Measurements from ENCODE around the gene SORCS2.

Gene SORCS2

DNA sequence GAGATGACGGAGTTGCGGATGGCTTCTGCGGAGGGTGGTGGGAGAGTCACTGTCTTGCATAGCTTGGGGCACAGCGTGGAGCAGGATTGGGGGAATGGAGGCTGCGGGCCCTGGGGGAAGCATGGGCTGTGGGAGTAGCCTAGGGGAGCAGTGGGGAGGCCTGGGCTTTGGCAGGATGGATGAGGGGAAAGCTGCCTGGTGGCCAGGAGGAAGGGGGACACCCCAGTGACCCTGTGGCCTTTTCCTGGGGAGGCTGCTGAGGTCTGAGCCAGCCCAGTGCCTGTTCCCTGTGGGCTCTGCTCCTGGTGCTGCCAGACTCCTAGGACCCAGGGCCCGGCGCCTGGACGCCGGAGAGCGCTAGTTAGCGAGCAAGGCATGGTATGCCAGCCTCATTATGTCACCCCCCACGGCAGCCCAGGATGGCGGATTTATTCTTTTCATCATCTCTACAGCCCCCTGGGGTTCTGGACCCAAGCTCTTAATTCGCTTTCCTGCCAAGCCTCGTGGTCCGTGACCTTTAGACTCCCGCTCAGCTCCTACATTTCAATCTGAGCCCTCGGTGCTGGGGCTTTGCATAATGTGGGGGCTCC lies 39.8 kb downstream of the SORCS2 start:
- Histone ChIP-seq H3K4ac (ENCODE audit: low read depth, low read length) (no peak overlapping the region), H3K79me1 (ENCODE audit: low read length) (no peaks in the 10 kb centered on the region), H4K91ac (ENCODE audit: low read depth, low read length) (no peak overlapping the region), H3K4me1 (ENCODE audit: control insufficient read depth in 1 of 2, insufficient read depth in 2 of 2, low read length in 2 of 2) (no peaks in the 10 kb centered on the region), H3K9me3 (ENCODE audit: insufficient read depth, low read depth, low read length) (peaks cover 3% of the 10 kb centered on the region), H2AK5ac (ENCODE audit: low read length) (no peak overlapping the region), H3K9ac (ENCODE audit: low read length) (no peak overlapping the region), H3K27ac (ENCODE audit: low read depth, low read length) (no peak overlapping the region), H2BK120ac (ENCODE audit: insufficient read depth, low read length, poor library complexity) (no peak overlapping the region), H4K12ac (ENCODE audit: low read depth, low read length) (no peak overlapping the region), H3K36me3 (ENCODE audit: control insufficient read depth in 1 of 2, insufficient read depth in 2 of 2, low read length in 2 of 2) (no peaks in the 10 kb centered on the region), H3K79me2 (ENCODE audit: control insufficient read depth, insufficient read depth, low read length, poor library complexity) (no peaks in the 10 kb centered on the region), H3K23ac (ENCODE audit: low read length) (no peak overlapping the region), H2AFZ (ENCODE audit: insufficient read depth, low read length, poor library complexity) (no peak overlapping the region), H3K4me3 (ENCODE audit: low read depth, low read length) (peak overlapping the region; percentile 13), H3K4me2 (ENCODE audit: low read length) (no peak overlapping the region), H2BK12ac (ENCODE audit: low read length) (no peak overlapping the region), H4K8ac (ENCODE audit: low read depth, low read length) (no peak overlapping the region), H3K18ac (ENCODE audit: low read length) (no peak overlapping the region), H2BK5ac (ENCODE audit: low read depth, low read length, poor library complexity) (no peak overlapping the region), H3K27me3 (ENCODE audit: insufficient read depth, low read length) (no peaks in the 10 kb centered on the region), H3K14ac (ENCODE audit: low read length) (no peak overlapping the region)
- DNase-seq = no peak
- WGBS (ENCODE audit: extremely low coverage, insufficient coverage, insufficient read length) = no CpG with 5 or more reads among the region's 18 CpGs

DNA sequence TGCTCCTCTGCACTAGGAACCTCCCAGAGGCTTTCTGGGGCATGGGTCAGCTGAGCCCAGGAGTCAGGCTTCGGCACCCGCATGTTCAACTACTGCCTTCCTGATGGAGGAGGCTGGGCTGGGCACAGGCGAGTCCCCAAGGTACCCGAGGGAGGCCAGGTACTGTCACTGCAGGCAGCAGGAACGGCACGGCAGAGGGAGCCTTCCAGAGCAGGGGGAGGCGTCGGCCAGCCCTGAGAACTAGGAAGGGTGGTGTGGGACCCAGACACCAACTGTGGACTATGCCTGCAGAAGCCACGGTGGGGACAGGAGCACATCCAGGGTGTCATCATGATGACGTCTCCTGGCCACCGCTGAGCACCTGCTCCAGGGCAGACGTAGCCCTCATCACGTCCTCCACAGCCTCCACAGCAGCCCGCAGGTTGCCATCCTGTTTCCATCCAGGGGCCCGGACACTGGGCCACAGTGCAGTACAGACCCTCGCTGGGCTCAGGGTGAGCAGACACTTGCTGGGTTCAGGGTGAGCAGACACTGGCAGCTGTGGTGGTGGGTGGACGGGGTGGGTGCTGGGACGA lies 40.8 kb downstream of the SORCS2 start:
- DNase-seq = no peak
- Histone ChIP-seq H2BK12ac (ENCODE audit: low read length) (no peak overlapping the region), H3K9me3 (ENCODE audit: insufficient read depth, low read depth, low read length) (peaks cover 2% of the 10 kb centered on the region), H3K79me2 (ENCODE audit: control insufficient read depth, insufficient read depth, low read length, poor library complexity) (no peaks in the 10 kb centered on the region), H3K4ac (ENCODE audit: low read depth, low read length) (no peak overlapping the region), H3K18ac (ENCODE audit: low read length) (no peak overlapping the region), H3K27me3 (ENCODE audit: insufficient read depth, low read length) (no peaks in the 10 kb centered on the region), H4K12ac (ENCODE audit: low read depth, low read length) (no peak overlapping the region), H3K9ac (ENCODE audit: low read length) (no peak overlapping the region), H4K91ac (ENCODE audit: low read depth, low read length) (no peak overlapping the region), H3K4me2 (ENCODE audit: low read length) (no peak overlapping the region), H4K8ac (ENCODE audit: low read depth, low read length) (no peak overlapping the region), H3K79me1 (ENCODE audit: low read length) (no peaks in the 10 kb centered on the region), H2AFZ (ENCODE audit: insufficient read depth, low read length, poor library complexity) (no peak overlapping the region), H3K14ac (ENCODE audit: low read length) (no peak overlapping the region), H3K4me1 (ENCODE audit: control insufficient read depth in 1 of 2, insufficient read depth in 2 of 2, low read length in 2 of 2) (no peaks in the 10 kb centered on the region), H3K4me3 (ENCODE audit: low read depth, low read length) (peak overlapping the region; percentile 36), H2AK5ac (ENCODE audit: low read length) (no peak overlapping the region), H3K23ac (ENCODE audit: low read length) (no peak overlapping the region), H2BK120ac (ENCODE audit: insufficient read depth, low read length, poor library complexity) (no peak overlapping the region), H3K27ac (ENCODE audit: low read depth, low read length) (no peak overlapping the region), H2BK5ac (ENCODE audit: low read depth, low read length, poor library complexity) (no peak overlapping the region), H3K36me3 (ENCODE audit: control insufficient read depth in 1 of 2, insufficient read depth in 2 of 2, low read length in 2 of 2) (no peaks in the 10 kb centered on the region)
- WGBS (ENCODE audit: extremely low coverage, insufficient coverage, insufficient read length) = no CpG with 5 or more reads among the region's 18 CpGs

DNA sequence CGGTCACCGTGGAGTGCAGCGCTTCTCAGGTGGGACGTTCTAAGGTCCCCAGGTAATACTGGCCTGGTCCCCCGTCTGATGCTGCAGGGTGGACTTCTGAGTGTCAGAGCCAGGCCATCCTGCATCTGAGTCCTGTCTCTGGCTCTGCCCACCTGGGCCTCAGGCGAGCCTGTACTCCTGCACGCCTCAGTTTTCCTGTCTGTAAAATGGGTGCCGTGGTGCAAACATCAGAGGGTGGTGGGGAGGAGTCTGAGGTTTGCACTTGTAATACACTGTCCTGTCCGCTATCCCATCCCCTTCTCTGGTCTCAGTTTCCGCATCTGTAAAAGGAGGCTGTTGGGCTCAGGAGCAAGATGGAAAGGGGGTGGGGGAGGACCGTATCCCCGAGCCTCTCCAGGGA lies 41.3 kb downstream of the SORCS2 start:
- no CpG with 5 or more reads among the region's 12 CpGs for WGBS (ENCODE audit: extremely low coverage, insufficient coverage, insufficient read length)
- Histone ChIP-seq H3K79me2 (ENCODE audit: control insufficient read depth, insufficient read depth, low read length, poor library complexity) (no peaks in the 10 kb centered on the region), H2BK120ac (ENCODE audit: insufficient read depth, low read length, poor library complexity) (no peak overlapping the region), H3K4ac (ENCODE audit: low read depth, low read length) (no peak overlapping the region), H3K23ac (ENCODE audit: low read length) (no peak overlapping the region), H3K79me1 (ENCODE audit: low read length) (no peaks in the 10 kb centered on the region), H2AFZ (ENCODE audit: insufficient read depth, low read length, poor library complexity) (no peak overlapping the region), H3K9ac (ENCODE audit: low read length) (no peak overlapping the region), H2BK12ac (ENCODE audit: low read length) (no peak overlapping the region), H3K4me1 (ENCODE audit: control insufficient read depth in 1 of 2, insufficient read depth in 2 of 2, low read length in 2 of 2) (no peaks in the 10 kb centered on the region), H3K14ac (ENCODE audit: low read length) (no peak overlapping the region), H3K4me3 (ENCODE audit: low read depth, low read length) (no peak overlapping the region), H3K4me2 (ENCODE audit: low read length) (no peak overlapping the region), H3K18ac (ENCODE audit: low read length) (no peak overlapping the region), H2AK5ac (ENCODE audit: low read length) (no peak overlapping the region), H3K9me3 (ENCODE audit: insufficient read depth, low read depth, low read length) (peaks cover 6% of the 10 kb centered on the region), H4K8ac (ENCODE audit: low read depth, low read length) (no peak overlapping the region), H3K27me3 (ENCODE audit: insufficient read depth, low read length) (no peaks in the 10 kb centered on the region), H4K91ac (ENCODE audit: low read depth, low read length) (no peak overlapping the region), H2BK5ac (ENCODE audit: low read depth, low read length, poor library complexity) (no peak overlapping the region), H4K12ac (ENCODE audit: low read depth, low read length) (no peak overlapping the region), H3K36me3 (ENCODE audit: control insufficient read depth in 1 of 2, insufficient read depth in 2 of 2, low read length in 2 of 2) (no peaks in the 10 kb centered on the region), H3K27ac (ENCODE audit: low read depth, low read length) (no peak overlapping the region)
- DNase-seq = no peak

DNA sequence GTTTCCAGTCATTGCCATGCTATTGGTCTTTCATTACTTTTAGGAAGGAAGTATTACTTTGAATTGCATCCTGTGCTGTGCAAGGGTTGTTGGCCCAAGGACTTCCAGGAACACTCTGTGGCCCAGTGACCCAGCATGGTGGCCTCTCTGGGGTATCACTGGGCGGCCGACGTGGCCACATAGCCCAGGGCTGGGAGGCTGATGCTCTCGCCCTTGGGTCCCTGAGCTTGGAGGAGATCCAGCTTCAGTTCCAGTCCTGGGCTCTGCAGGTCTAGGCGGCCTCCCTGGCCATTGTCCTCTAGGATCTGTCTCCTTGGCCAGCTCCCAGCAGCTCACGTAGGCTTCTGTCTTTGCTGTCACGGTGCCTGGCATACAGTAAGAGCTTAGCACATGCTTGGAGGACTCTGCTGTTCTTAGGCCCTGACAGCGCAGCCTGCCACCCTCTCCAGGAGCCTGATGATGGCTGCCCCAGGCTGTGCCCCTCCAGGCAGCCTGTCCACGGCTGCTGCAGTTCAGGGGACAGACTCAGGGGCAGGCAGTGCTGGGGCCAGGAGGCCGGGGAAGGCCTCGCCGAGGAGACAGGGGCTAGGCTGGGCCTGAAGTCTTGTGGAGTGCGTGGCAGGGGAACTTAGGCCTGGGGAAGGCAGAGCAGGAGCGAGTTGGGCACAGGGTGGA lies 42.2 kb downstream of the SORCS2 start:
- Histone ChIP-seq H3K27me3 (ENCODE audit: insufficient read depth, low read length) (no peaks in the 10 kb centered on the region), H3K79me1 (ENCODE audit: low read length) (no peaks in the 10 kb centered on the region), H2BK12ac (ENCODE audit: low read length) (no peak overlapping the region), H2AFZ (ENCODE audit: insufficient read depth, low read length, poor library complexity) (no peak overlapping the region), H2BK5ac (ENCODE audit: low read depth, low read length, poor library complexity) (no peak overlapping the region), H3K36me3 (ENCODE audit: control insufficient read depth in 1 of 2, insufficient read depth in 2 of 2, low read length in 2 of 2) (no peaks in the 10 kb centered on the region), H4K8ac (ENCODE audit: low read depth, low read length) (no peak overlapping the region), H4K91ac (ENCODE audit: low read depth, low read length) (no peak overlapping the region), H3K4me1 (ENCODE audit: control insufficient read depth in 1 of 2, insufficient read depth in 2 of 2, low read length in 2 of 2) (no peaks in the 10 kb centered on the region), H3K14ac (ENCODE audit: low read length) (no peak overlapping the region), H4K12ac (ENCODE audit: low read depth, low read length) (no peak overlapping the region), H3K9ac (ENCODE audit: low read length) (no peak overlapping the region), H3K18ac (ENCODE audit: low read length) (no peak overlapping the region), H3K9me3 (ENCODE audit: insufficient read depth, low read depth, low read length) (peaks cover 10% of the 10 kb centered on the region), H3K79me2 (ENCODE audit: control insufficient read depth, insufficient read depth, low read length, poor library complexity) (no peaks in the 10 kb centered on the region), H3K4ac (ENCODE audit: low read depth, low read length) (no peak overlapping the region), H3K23ac (ENCODE audit: low read length) (no peak overlapping the region), H2BK120ac (ENCODE audit: insufficient read depth, low read length, poor library complexity) (no peak overlapping the region), H2AK5ac (ENCODE audit: low read length) (no peak overlapping the region), H3K27ac (ENCODE audit: low read depth, low read length) (no peak overlapping the region), H3K4me2 (ENCODE audit: low read length) (no peak overlapping the region), H3K4me3 (ENCODE audit: low read depth, low read length) (no peak overlapping the region)
- WGBS (ENCODE audit: extremely low coverage, insufficient coverage, insufficient read length) = no CpG with 5 or more reads among the region's 14 CpGs
- DNase-seq = no peak

All from trophoblast cell (in vitro differentiated cells and primary cell).